Bronchial epithelial cell (primary cell): ENCODE data around the gene TRERF1. TPM values are rescaled to one million over a fixed set of nuclear protein-coding genes. Genes with fewer than 3 reads are reported as not detected.

ENCODE experiments used
- DNase-seq: peaks from one replicate; pipeline ENCODE4 v3.0.0-alpha.2; 2010; ENCODE audit warnings: low read depth
- FAIRE-seq: peaks from 2 replicates; lab custom pipeline; 2011; peaks lifted over from hg19 to GRCh38; lab: Jason Lieb, UNC
- H3K27me3 ChIP-seq: 2 replicates; pipeline ENCODE4 v1.5.1; 2011; ENCODE audit warnings: low read length; ENCODE audit not compliant: control insufficient read depth, insufficient read depth
- H3K36me3 ChIP-seq: 2 replicates; pipeline ENCODE4 v1.5.1; 2011; ENCODE audit warnings: low read length; ENCODE audit not compliant: control insufficient read depth, insufficient read depth
- H3K4me3 ChIP-seq: 2 replicates; pipeline ENCODE4 v1.5.1; 2011; ENCODE audit warnings: mild to moderate bottlenecking, low read depth, low read length, control low read depth
- CTCF ChIP-seq: IDR thresholded peaks from 2 replicates; pipeline ENCODE4 v1.5.1; 2011; ENCODE audit warnings: mild to moderate bottlenecking, moderate library complexity, low read length, control low read depth, inconsistent platforms; ENCODE audit not compliant: insufficient read depth, severe bottlenecking
- total RNA-seq: library from RNA; depleted of rRNA; stranded (reverse); fragments of >200 nt; gene quantifications from 2 replicates; pipeline ENCODE4 v1.2.1, GENCODE V29; 2014

TRERF1 gene
- total RNA-seq, 1 donor from 2014 or later, result 1.8 TPM

- no peak for FAIRE-seq
Observed at GRCh38 chr6:42394881-42395620, 56.7 kb downstream of the TRERF1 start.

GRCh38 chr6:42394151-42394550 is 57.6 kb downstream of the TRERF1 start:
- Histone ChIP-seq H3K36me3 (no peaks in the 10 kb centered on the region), H3K4me3 (no peak overlapping the region), H3K27me3 (no peaks in the 10 kb centered on the region)
- DNase-seq (no peak), FAIRE-seq (no peak)
- no peak for TF ChIP-seq CTCF

More at GRCh38 chr6:42394881-42395620, 56.7 kb downstream of the TRERF1 start:
- TF ChIP-seq CTCF, result no peak
- no peaks in the 10 kb centered on the region for H3K36me3 ChIP-seq
- no peak for DNase-seq
- no peak overlapping the region for H3K4me3 ChIP-seq
- no peaks in the 10 kb centered on the region for H3K27me3 ChIP-seq

- Histone ChIP-seq H3K4me3 (no peak overlapping the region), H3K27me3 (no peaks in the 10 kb centered on the region), H3K36me3 (no peaks in the 10 kb centered on the region)
- DNase-seq, result no peak
- no peak for TF ChIP-seq CTCF
- FAIRE-seq, result no peak
Observed at GRCh38 chr6:42393339-42393738, 58.4 kb downstream of the TRERF1 start.

GRCh38 chr6:42392833-42393232 is 58.9 kb downstream of the TRERF1 start:
- Histone ChIP-seq H3K36me3 (no peaks in the 10 kb centered on the region), H3K4me3 (no peak overlapping the region), H3K27me3 (no peaks in the 10 kb centered on the region)
- DNase-seq (no peak), FAIRE-seq (no peak)
- TF ChIP-seq CTCF, result no peak

- no peak overlapping the region for H3K4me3 ChIP-seq
- no peaks in the 10 kb centered on the region for H3K27me3 ChIP-seq
- no peak for DNase-seq
- FAIRE-seq, result no peak
- no peak for TF ChIP-seq CTCF
- no peaks in the 10 kb centered on the region for H3K36me3 ChIP-seq
Observed at GRCh38 chr6:42391441-42391840, 60.3 kb downstream of the TRERF1 start.
